Astrocyte (in vitro differentiated cells and primary cell): ENCODE results near the gene STOX1. TPM values are rescaled to one million over a fixed set of nuclear protein-coding genes. Genes with fewer than 3 reads are reported as not detected.
A peak's percentile ranks its signal among the peaks of the same experiment; 100 is the strongest.

Experiments
- DNase-seq: peaks from one replicate; pipeline ENCODE4 v3.0.0-alpha.2; 2010; ENCODE audit warnings: low read depth
- FAIRE-seq: peaks from 2 replicates; lab custom pipeline; 2011; peaks lifted over from hg19 to GRCh38; lab: Jason Lieb, UNC
- H2AFZ ChIP-seq: 2 replicates; pipeline ENCODE4 v1.6.0; 2012; ENCODE audit warnings: low read depth, low read length, inconsistent platforms
- H3K27ac ChIP-seq: 2 replicates; pipeline ENCODE4 v1.5.1; 2011; ENCODE audit warnings: low read depth, low read length, inconsistent platforms
- H3K27me3 ChIP-seq: 2 replicates; pipeline ENCODE4 v1.6.0; 2011; ENCODE audit warnings: low read length, inconsistent platforms; ENCODE audit not compliant: insufficient read depth
- H3K36me3 ChIP-seq: 2 replicates; pipeline ENCODE4 v1.5.1; 2011; ENCODE audit warnings: low read length, inconsistent platforms; ENCODE audit not compliant: insufficient read depth
- H3K4me1 ChIP-seq: 2 replicates; pipeline ENCODE4 v1.5.1; 2011; ENCODE audit warnings: low read length, inconsistent platforms; ENCODE audit not compliant: insufficient read depth
- H3K4me2 ChIP-seq: 2 replicates; pipeline ENCODE4 v1.6.0; 2012; ENCODE audit warnings: low read length, inconsistent platforms
- H3K4me3 ChIP-seq: 2 replicates; pipeline ENCODE4 v1.5.1; 2011; ENCODE audit warnings: low read depth, mild to moderate bottlenecking, low read length, inconsistent platforms; ENCODE audit not compliant: insufficient read depth
- H3K79me2 ChIP-seq: 2 replicates; pipeline ENCODE4 v1.6.0; 2012; ENCODE audit warnings: mild to moderate bottlenecking, low read length, inconsistent platforms; ENCODE audit not compliant: insufficient read depth
- H3K9ac ChIP-seq: 2 replicates; pipeline ENCODE4 v1.6.0; 2012; ENCODE audit warnings: mild to moderate bottlenecking, low read length, inconsistent platforms
- H3K9me3 ChIP-seq: 2 replicates; pipeline ENCODE4 v1.5.1; 2012; ENCODE audit warnings: low read depth, mild to moderate bottlenecking, low read length, inconsistent platforms; ENCODE audit not compliant: insufficient read depth
- H4K20me1 ChIP-seq: 2 replicates; pipeline ENCODE4 v1.6.0; 2012; ENCODE audit warnings: low read length, inconsistent platforms; ENCODE audit not compliant: insufficient read depth
- H3K27ac Mint-ChIP-seq: one replicate; pipeline ENCODE4 v1.8.0; 2021; ENCODE audit warnings: mild to moderate bottlenecking, mixed read lengths; ENCODE audit not compliant: unreplicated experiment
- H3K27me3 Mint-ChIP-seq: one replicate; pipeline ENCODE4 v1.8.0; 2021; ENCODE audit warnings: low read depth, mixed read lengths; ENCODE audit not compliant: unreplicated experiment
- H3K36me3 Mint-ChIP-seq: one replicate; pipeline ENCODE4 v1.8.0; 2021; ENCODE audit warnings: low read depth, mixed read lengths; ENCODE audit not compliant: unreplicated experiment
- H3K4me1 Mint-ChIP-seq: one replicate; pipeline ENCODE4 v1.8.0; 2021; ENCODE audit warnings: low read depth, mixed read lengths; ENCODE audit not compliant: unreplicated experiment
- H3K4me3 Mint-ChIP-seq: one replicate; pipeline ENCODE4 v1.8.0; 2021; ENCODE audit warnings: mild to moderate bottlenecking, moderate library complexity, mixed read lengths; ENCODE audit not compliant: unreplicated experiment
- H3K9me3 Mint-ChIP-seq: one replicate; pipeline ENCODE4 v1.8.0; 2021; ENCODE audit warnings: mild to moderate bottlenecking, mixed read lengths; ENCODE audit not compliant: unreplicated experiment
- EZH2 ChIP-seq: IDR thresholded peaks from 2 replicates; pipeline ENCODE4 v1.6.1; 2012; ENCODE audit warnings: mild to moderate bottlenecking, low read length, inconsistent platforms; ENCODE audit not compliant: insufficient read depth
- total RNA-seq: library from RNA; stranded (reverse); gene quantifications from 2 replicates; pipeline ENCODE4 v1.2.1, GENCODE V29; 2021
- TF ChIP-seq, protein P1 (sequence below): IDR thresholded peaks from 2 replicates; pipeline ENCODE4 v1.5.1; 2011; ENCODE audit warnings: low read depth, mild to moderate bottlenecking, inconsistent platforms, low read length, moderate library complexity; ENCODE audit not compliant: insufficient read depth

The STOX1 gene
- total RNA-seq, 1 donor from 2014 or later: 0.25 TPM

GRCh38 chr10:68784476-68784875 is 42.9 kb upstream of the STOX1 start:
- H3K27me3 Mint-ChIP-seq: no peaks in the 10 kb centered on the region
- H3K36me3 Mint-ChIP-seq: peaks cover 24% of the 10 kb centered on the region
- no peaks in the 10 kb centered on the region for H3K4me1 Mint-ChIP-seq
- Histone ChIP-seq H3K4me2 (no peak overlapping the region), H3K4me3 (no peak overlapping the region), H4K20me1 (peaks cover 7% of the 10 kb centered on the region), H3K27ac (no peak overlapping the region), H3K4me1 (no peaks in the 10 kb centered on the region), H3K79me2 (peaks cover 3% of the 10 kb centered on the region), H3K9me3 (no peaks in the 10 kb centered on the region), H3K36me3 (peaks cover 48% of the 10 kb centered on the region), H2AFZ (no peak overlapping the region), H3K9ac (no peak overlapping the region), H3K27me3 (no peaks in the 10 kb centered on the region)
- no peaks in the 10 kb centered on the region for H3K9me3 Mint-ChIP-seq
- no peak overlapping the region for H3K4me3 Mint-ChIP-seq
- TF ChIP-seq, protein P1, sequence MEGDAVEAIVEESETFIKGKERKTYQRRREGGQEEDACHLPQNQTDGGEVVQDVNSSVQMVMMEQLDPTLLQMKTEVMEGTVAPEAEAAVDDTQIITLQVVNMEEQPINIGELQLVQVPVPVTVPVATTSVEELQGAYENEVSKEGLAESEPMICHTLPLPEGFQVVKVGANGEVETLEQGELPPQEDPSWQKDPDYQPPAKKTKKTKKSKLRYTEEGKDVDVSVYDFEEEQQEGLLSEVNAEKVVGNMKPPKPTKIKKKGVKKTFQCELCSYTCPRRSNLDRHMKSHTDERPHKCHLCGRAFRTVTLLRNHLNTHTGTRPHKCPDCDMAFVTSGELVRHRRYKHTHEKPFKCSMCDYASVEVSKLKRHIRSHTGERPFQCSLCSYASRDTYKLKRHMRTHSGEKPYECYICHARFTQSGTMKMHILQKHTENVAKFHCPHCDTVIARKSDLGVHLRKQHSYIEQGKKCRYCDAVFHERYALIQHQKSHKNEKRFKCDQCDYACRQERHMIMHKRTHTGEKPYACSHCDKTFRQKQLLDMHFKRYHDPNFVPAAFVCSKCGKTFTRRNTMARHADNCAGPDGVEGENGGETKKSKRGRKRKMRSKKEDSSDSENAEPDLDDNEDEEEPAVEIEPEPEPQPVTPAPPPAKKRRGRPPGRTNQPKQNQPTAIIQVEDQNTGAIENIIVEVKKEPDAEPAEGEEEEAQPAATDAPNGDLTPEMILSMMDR: no peak
- no peak for TF ChIP-seq EZH2
- FAIRE-seq: no peak
- no peak overlapping the region for H3K27ac Mint-ChIP-seq
- DNase-seq: peak; percentile 26

- Mint-ChIP-seq H3K4me3 (no peak overlapping the region), H3K36me3 (peaks cover 10% of the 10 kb centered on the region), H3K4me1 (no peaks in the 10 kb centered on the region), H3K9me3 (no peaks in the 10 kb centered on the region), H3K27me3 (no peaks in the 10 kb centered on the region), H3K27ac (no peak overlapping the region)
- no peaks in the 10 kb centered on the region for H3K9me3 ChIP-seq
- no peak overlapping the region for H3K4me2 ChIP-seq
- TF ChIP-seq, protein P1: no peak
- no peak for TF ChIP-seq EZH2
- H2AFZ ChIP-seq: no peak overlapping the region
- H3K27ac ChIP-seq: no peak overlapping the region
- H4K20me1 ChIP-seq: peaks cover 4% of the 10 kb centered on the region
- no peak for FAIRE-seq
- no peak overlapping the region for H3K4me3 ChIP-seq
- no peaks in the 10 kb centered on the region for H3K79me2 ChIP-seq
- H3K9ac ChIP-seq: no peak overlapping the region
- no peak for DNase-seq
- H3K27me3 ChIP-seq: no peaks in the 10 kb centered on the region
- peaks cover 47% of the 10 kb centered on the region for H3K36me3 ChIP-seq
- H3K4me1 ChIP-seq: no peaks in the 10 kb centered on the region
Measured at GRCh38 chr10:68787813-68788212, 39.5 kb upstream of the STOX1 start.

DNA sequence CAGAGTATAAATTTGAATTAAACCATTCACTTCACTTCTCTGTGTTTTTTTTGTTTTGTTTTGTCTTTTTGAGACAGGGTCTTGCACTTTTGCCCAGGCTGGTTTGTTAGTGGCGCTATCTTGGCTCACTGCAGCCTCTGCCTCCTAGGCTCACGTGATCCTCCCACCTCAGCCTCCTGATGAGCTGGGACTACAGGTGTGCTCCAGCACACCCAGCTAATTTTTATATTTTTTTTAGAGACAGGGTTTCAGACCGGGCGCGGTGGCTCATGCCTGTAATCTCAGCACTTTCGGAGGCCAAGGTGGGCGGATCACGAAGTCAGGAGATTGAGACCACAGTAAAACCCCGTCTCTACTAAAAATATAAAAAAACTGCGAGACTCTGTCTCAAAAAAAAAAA is 36.9 kb upstream of the STOX1 start:
- H3K9me3 Mint-ChIP-seq: no peaks in the 10 kb centered on the region
- Histone ChIP-seq H2AFZ (no peak overlapping the region), H3K4me2 (no peak overlapping the region), H3K4me3 (no peak overlapping the region), H3K36me3 (peaks cover 48% of the 10 kb centered on the region), H3K4me1 (no peaks in the 10 kb centered on the region), H3K27me3 (no peaks in the 10 kb centered on the region), H4K20me1 (peaks cover 4% of the 10 kb centered on the region), H3K79me2 (no peaks in the 10 kb centered on the region), H3K27ac (no peak overlapping the region), H3K9me3 (no peaks in the 10 kb centered on the region), H3K9ac (no peak overlapping the region)
- no peaks in the 10 kb centered on the region for H3K4me1 Mint-ChIP-seq
- no peak overlapping the region for H3K27ac Mint-ChIP-seq
- H3K4me3 Mint-ChIP-seq: no peak overlapping the region
- no peaks in the 10 kb centered on the region for H3K36me3 Mint-ChIP-seq
- H3K27me3 Mint-ChIP-seq: no peaks in the 10 kb centered on the region
- TF ChIP-seq EZH2: no peak
- DNase-seq: no peak
- no peak for FAIRE-seq
